HepG2 (cell line): ENCODE measurements around the gene ART1. TPM values are rescaled to one million over a fixed set of nuclear protein-coding genes. Genes with fewer than 3 reads are reported as not detected.

Source experiments
- BRD4 ChIP-seq: sonication (generic); formaldehyde crosslinking; IDR thresholded peaks from 2 replicates; pipeline ENCODE4 v1.4.0; 2020; ENCODE audit warnings: missing genetic modification reagents
- HHEX ChIP-seq: IDR thresholded peaks from 2 replicates; pipeline ENCODE4 v1.6.1; 2016; ENCODE audit warnings: control low read depth
- KLF11 ChIP-seq: IDR thresholded peaks from 2 replicates; pipeline ENCODE4 v1.6.1; 2016; ENCODE audit warnings: missing compliant biosample characterization
- NFIC ChIP-seq: IDR thresholded peaks from 2 replicates; pipeline ENCODE4 v1.6.1; 2012; ENCODE audit warnings: mild to moderate bottlenecking, low read length, inconsistent platforms
- NFKB2 ChIP-seq: sonication (generic); formaldehyde crosslinking; IDR thresholded peaks from 2 replicates; pipeline ENCODE4 v1.4.0; 2020; ENCODE audit warnings: missing genetic modification reagents, borderline replicate concordance
- PAF1 ChIP-seq: IDR thresholded peaks from 2 replicates; pipeline ENCODE4 v1.6.1; 2016; ENCODE audit warnings: missing genetic modification reagents, missing compliant biosample characterization
- RFX5 ChIP-seq: IDR thresholded peaks from 2 replicates; pipeline ENCODE4 v1.6.1; 2011; ENCODE audit warnings: low read depth, low read length, improper control_type of control experiment
- SPEN ChIP-seq: sonication (generic); formaldehyde crosslinking; IDR thresholded peaks from 2 replicates; pipeline ENCODE4 v1.5.1; 2020; ENCODE audit warnings: low read depth, mild to moderate bottlenecking, missing genetic modification reagents
- ZEB1 ChIP-seq: IDR thresholded peaks from 2 replicates; pipeline ENCODE4 v1.6.1; 2012; ENCODE audit warnings: mild to moderate bottlenecking, low read depth, inconsistent platforms; ENCODE audit not compliant: insufficient replicate concordance
- ZKSCAN8 ChIP-seq: IDR thresholded peaks from 2 replicates; pipeline ENCODE4 v1.6.1; 2016; ENCODE audit warnings: borderline replicate concordance, missing genetic modification reagents, missing compliant biosample characterization
- ZMYM2 ChIP-seq: sonication (generic); formaldehyde crosslinking; IDR thresholded peaks from 2 replicates; pipeline ENCODE4 v1.8.0; 2022; ENCODE audit warnings: mild to moderate bottlenecking, missing genetic modification reagents
- ZNF136 ChIP-seq: sonication (generic); formaldehyde crosslinking; IDR thresholded peaks from 2 replicates; pipeline ENCODE4 v1.8.1; 2022; ENCODE audit warnings: low read depth, mild to moderate bottlenecking, moderate library complexity, missing genetic modification reagents
- ZNF335 ChIP-seq: sonication (generic); formaldehyde crosslinking; IDR thresholded peaks from 2 replicates; pipeline ENCODE4 v1.4.0; 2020; ENCODE audit warnings: missing genetic modification reagents
- ZNF446 ChIP-seq: sonication (generic); formaldehyde crosslinking; IDR thresholded peaks from 2 replicates; pipeline ENCODE4 v1.5.0; 2020; ENCODE audit warnings: mild to moderate bottlenecking, missing genetic modification reagents
- ZNF7 ChIP-seq: IDR thresholded peaks from 2 replicates; pipeline ENCODE4 v1.6.1; 2016; ENCODE audit warnings: missing biosample characterization, missing genetic modification reagents
- ZNF720 ChIP-seq: sonication (generic); formaldehyde crosslinking; IDR thresholded peaks from 2 replicates; pipeline ENCODE4 v1.4.0; 2020; ENCODE audit warnings: missing genetic modification reagents
- polyA plus RNA-seq, 8 experiments: library from polyadenylated mRNA; depleted of rRNA in 3 of 8; stranded (reverse) in 7 of 8; unstranded in 1 of 8; fragments of >200 nt; fragmentation: Illumina TruSeq in 4 of 8; extraction: Trizol in 4 of 8; gene quantifications; 2 replicates each; pipeline versions ENCODE4 v1.2.1 to v1.2.3, GENCODE V29; 2011 to 2016; ENCODE audit warnings: low read depth in 4 of 8, missing spikeins in 1 of 8, mixed read lengths in 1 of 8; ENCODE audit not compliant: insufficient read depth in 1 of 8
- total RNA-seq, 5 experiments: library from RNA; depleted of rRNA; stranded (reverse); fragments of >200 nt; fragmentation: Illumina TruSeq; extraction: Trizol; gene quantifications; 2 replicates each; pipeline ENCODE4 v1.2.3, GENCODE V29; 2016; ENCODE audit warnings: low read depth in 1 of 5
- TF ChIP-seq, protein P1 (sequence below): IDR thresholded peaks from 2 replicates; pipeline ENCODE4 v1.6.1; 2016; ENCODE audit warnings: low read depth
- TF ChIP-seq, protein P2 (sequence below): sonication (generic); formaldehyde crosslinking; IDR thresholded peaks from 2 replicates; pipeline ENCODE4 v1.4.0; 2020; ENCODE audit warnings: low read depth, missing genetic modification reagents
- TF ChIP-seq, protein P3 (sequence below): sonication (generic); formaldehyde crosslinking; IDR thresholded peaks from 2 replicates; pipeline ENCODE4 v1.4.0; 2020; ENCODE audit warnings: missing genetic modification reagents, borderline replicate concordance
- TF ChIP-seq, protein P4 (sequence below): IDR thresholded peaks from 2 replicates; pipeline ENCODE4 v1.4.0; 2020; ENCODE audit warnings: mild to moderate bottlenecking, missing genetic modification reagents

The ART1 gene
- total and polyA plus RNA-seq, 2 of the 13 experiments (the other 11 are each of a cell fraction or from before 2014, with no cell fraction given) = not detected

DNA sequence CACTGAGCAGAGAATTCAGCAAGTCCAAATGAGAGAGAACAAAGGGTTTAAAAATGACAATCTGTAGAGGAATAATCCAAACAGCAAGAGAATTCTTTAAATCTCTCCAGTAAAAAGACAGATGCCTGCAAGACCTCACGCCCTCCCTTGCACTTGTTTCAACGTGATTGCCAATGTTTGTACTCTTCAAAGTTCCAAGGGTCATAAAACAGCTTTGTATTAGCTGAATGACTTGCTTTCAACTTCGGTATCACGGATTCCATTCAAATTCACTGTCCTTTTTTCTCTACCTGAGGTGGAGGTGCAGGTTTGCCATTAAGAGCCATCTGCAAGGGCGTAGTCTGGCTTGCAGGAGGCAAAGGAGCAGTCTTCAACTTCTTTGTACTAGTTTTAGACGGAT, 67.3 kb downstream of the ART1 start (continued):
- TF ChIP-seq ZEB1 = peak; percentile 67
- no peak for TF ChIP-seq BRD4
- no peak for TF ChIP-seq ZNF136 (CRISPR knock-in tag)
- no peak for TF ChIP-seq ZNF7 (CRISPR knock-in tag)
- TF ChIP-seq, protein P1, sequence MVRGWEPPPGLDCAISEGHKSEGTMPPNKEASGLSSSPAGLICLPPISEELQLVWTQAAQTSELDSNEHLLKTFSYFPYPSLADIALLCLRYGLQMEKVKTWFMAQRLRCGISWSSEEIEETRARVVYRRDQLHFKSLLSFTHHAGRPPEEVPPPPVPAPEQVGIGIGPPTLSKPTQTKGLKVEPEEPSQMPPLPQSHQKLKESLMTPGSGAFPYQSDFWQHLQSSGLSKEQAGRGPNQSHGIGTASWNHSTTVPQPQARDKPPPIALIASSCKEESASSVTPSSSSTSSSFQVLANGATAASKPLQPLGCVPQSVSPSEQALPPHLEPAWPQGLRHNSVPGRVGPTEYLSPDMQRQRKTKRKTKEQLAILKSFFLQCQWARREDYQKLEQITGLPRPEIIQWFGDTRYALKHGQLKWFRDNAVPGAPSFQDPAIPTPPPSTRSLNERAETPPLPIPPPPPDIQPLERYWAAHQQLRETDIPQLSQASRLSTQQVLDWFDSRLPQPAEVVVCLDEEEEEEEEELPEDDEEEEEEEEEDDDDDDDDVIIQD (CRISPR knock-in tag) = peak; percentile 49; the same call in 1 of the 2 replicates
- TF ChIP-seq ZNF335 (CRISPR knock-in tag) = no peak
- TF ChIP-seq ZNF446 (CRISPR knock-in tag) = no peak
- no peak for TF ChIP-seq SPEN (CRISPR knock-in tag)
- TF ChIP-seq HHEX (CRISPR knock-in tag) = 0 out of 2 replicates have a peak, but pooled peaks have one; percentile 30
- no peak for TF ChIP-seq ZKSCAN8
- TF ChIP-seq, protein P2, sequence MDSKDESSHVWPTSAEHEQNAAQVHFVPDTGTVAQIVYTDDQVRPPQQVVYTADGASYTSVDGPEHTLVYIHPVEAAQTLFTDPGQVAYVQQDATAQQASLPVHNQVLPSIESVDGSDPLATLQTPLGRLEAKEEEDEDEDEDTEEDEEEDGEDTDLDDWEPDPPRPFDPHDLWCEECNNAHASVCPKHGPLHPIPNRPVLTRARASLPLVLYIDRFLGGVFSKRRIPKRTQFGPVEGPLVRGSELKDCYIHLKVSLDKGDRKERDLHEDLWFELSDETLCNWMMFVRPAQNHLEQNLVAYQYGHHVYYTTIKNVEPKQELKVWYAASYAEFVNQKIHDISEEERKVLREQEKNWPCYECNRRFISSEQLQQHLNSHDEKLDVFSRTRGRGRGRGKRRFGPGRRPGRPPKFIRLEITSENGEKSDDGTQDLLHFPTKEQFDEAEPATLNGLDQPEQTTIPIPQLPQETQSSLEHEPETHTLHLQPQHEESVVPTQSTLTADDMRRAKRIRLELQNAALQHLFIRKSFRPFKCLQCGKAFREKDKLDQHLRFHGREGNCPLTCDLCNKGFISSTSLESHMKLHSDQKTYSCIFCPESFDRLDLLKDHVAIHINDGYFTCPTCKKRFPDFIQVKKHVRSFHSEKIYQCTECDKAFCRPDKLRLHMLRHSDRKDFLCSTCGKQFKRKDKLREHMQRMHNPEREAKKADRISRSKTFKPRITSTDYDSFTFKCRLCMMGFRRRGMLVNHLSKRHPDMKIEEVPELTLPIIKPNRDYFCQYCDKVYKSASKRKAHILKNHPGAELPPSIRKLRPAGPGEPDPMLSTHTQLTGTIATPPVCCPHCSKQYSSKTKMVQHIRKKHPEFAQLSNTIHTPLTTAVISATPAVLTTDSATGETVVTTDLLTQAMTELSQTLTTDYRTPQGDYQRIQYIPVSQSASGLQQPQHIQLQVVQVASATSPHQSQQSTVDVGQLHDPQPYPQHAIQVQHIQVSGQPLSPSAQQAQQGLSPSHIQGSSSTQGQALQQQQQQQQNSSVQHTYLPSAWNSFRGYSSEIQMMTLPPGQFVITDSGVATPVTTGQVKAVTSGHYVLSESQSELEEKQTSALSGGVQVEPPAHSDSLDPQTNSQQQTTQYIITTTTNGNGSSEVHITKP (CRISPR knock-in tag) = no peak
- TF ChIP-seq NFKB2 (CRISPR knock-in tag) = no peak
- TF ChIP-seq RFX5 = no peak
- TF ChIP-seq PAF1 (CRISPR knock-in tag) = no peak
- no peak for TF ChIP-seq NFIC
- TF ChIP-seq, protein P3, sequence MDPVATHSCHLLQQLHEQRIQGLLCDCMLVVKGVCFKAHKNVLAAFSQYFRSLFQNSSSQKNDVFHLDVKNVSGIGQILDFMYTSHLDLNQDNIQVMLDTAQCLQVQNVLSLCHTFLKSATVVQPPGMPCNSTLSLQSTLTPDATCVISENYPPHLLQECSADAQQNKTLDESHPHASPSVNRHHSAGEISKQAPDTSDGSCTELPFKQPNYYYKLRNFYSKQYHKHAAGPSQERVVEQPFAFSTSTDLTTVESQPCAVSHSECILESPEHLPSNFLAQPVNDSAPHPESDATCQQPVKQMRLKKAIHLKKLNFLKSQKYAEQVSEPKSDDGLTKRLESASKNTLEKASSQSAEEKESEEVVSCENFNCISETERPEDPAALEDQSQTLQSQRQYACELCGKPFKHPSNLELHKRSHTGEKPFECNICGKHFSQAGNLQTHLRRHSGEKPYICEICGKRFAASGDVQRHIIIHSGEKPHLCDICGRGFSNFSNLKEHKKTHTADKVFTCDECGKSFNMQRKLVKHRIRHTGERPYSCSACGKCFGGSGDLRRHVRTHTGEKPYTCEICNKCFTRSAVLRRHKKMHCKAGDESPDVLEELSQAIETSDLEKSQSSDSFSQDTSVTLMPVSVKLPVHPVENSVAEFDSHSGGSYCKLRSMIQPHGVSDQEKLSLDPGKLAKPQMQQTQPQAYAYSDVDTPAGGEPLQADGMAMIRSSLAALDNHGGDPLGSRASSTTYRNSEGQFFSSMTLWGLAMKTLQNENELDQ (CRISPR knock-in tag) = no peak
- TF ChIP-seq ZNF720 = no peak
- TF ChIP-seq KLF11 (CRISPR knock-in tag) = no peak
- TF ChIP-seq ZMYM2 (CRISPR knock-in tag) = no peak
- TF ChIP-seq, protein P4, sequence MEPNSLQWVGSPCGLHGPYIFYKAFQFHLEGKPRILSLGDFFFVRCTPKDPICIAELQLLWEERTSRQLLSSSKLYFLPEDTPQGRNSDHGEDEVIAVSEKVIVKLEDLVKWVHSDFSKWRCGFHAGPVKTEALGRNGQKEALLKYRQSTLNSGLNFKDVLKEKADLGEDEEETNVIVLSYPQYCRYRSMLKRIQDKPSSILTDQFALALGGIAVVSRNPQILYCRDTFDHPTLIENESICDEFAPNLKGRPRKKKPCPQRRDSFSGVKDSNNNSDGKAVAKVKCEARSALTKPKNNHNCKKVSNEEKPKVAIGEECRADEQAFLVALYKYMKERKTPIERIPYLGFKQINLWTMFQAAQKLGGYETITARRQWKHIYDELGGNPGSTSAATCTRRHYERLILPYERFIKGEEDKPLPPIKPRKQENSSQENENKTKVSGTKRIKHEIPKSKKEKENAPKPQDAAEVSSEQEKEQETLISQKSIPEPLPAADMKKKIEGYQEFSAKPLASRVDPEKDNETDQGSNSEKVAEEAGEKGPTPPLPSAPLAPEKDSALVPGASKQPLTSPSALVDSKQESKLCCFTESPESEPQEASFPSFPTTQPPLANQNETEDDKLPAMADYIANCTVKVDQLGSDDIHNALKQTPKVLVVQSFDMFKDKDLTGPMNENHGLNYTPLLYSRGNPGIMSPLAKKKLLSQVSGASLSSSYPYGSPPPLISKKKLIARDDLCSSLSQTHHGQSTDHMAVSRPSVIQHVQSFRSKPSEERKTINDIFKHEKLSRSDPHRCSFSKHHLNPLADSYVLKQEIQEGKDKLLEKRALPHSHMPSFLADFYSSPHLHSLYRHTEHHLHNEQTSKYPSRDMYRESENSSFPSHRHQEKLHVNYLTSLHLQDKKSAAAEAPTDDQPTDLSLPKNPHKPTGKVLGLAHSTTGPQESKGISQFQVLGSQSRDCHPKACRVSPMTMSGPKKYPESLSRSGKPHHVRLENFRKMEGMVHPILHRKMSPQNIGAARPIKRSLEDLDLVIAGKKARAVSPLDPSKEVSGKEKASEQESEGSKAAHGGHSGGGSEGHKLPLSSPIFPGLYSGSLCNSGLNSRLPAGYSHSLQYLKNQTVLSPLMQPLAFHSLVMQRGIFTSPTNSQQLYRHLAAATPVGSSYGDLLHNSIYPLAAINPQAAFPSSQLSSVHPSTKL (CRISPR knock-in tag) = 0 out of 2 replicates have a peak, but pooled peaks have one; percentile 32
